Retinal pigment epithelial cell (primary cell): ENCODE results near the gene SLCO2A1.

Source experiments
- DNase-seq: peaks from one replicate; pipeline ENCODE4 v3.0.0-alpha.2; 2010; ENCODE audit warnings: low read depth
- H3K4me3 ChIP-seq: 2 replicates; pipeline ENCODE4 v1.5.1; 2011; ENCODE audit warnings: mild to moderate bottlenecking, low read length, control low read depth, moderate library complexity
- TF ChIP-seq, protein P1 (sequence below): conservative IDR thresholded peaks from 2 replicates; pipeline ENCODE4 v1.5.1; 2011; ENCODE audit warnings: low read depth, low read length, control low read depth, inconsistent platforms

SLCO2A1 gene

DNA sequence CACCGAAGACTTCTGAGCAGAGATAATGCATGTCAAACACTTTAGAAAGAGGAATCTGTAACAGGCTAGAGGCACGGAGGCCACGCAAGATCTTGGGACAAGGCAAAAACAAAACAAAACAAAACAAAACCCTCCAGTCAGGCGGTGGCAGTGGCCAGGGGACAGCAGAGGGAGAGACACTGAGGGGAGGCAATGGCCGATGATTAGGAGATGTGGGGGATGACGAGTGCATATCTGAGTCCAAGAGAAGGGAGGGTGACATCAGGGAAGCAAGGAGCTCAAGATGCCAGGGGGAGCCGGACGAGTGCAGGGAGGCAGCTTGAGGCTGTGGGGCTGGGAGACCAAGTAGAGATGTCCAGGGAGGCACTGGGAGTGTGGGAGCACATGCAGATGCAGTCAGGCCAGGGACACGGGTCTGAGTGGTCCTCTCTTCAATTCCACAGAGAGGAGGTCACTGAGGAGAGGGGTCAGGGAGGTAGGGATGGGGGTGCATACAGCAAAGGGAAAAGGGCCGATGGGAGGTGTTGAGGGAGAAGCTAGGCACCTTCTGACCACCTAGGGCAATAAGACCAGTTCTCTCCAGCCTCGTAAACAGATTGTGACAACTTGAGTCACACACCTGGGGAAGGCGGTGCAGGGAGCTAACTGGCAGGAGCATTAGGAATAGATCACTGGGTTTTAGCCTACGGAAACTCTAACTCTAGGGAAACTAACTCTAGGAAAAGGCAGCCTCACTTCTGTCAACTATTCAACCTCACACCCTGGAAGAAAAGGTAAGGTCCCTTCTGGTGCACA, 29.6 kb downstream of the SLCO2A1 start:
- no peak for DNase-seq
- no peak overlapping the region for H3K4me3 ChIP-seq
- TF ChIP-seq, protein P1, sequence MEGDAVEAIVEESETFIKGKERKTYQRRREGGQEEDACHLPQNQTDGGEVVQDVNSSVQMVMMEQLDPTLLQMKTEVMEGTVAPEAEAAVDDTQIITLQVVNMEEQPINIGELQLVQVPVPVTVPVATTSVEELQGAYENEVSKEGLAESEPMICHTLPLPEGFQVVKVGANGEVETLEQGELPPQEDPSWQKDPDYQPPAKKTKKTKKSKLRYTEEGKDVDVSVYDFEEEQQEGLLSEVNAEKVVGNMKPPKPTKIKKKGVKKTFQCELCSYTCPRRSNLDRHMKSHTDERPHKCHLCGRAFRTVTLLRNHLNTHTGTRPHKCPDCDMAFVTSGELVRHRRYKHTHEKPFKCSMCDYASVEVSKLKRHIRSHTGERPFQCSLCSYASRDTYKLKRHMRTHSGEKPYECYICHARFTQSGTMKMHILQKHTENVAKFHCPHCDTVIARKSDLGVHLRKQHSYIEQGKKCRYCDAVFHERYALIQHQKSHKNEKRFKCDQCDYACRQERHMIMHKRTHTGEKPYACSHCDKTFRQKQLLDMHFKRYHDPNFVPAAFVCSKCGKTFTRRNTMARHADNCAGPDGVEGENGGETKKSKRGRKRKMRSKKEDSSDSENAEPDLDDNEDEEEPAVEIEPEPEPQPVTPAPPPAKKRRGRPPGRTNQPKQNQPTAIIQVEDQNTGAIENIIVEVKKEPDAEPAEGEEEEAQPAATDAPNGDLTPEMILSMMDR: no peak

DNA sequence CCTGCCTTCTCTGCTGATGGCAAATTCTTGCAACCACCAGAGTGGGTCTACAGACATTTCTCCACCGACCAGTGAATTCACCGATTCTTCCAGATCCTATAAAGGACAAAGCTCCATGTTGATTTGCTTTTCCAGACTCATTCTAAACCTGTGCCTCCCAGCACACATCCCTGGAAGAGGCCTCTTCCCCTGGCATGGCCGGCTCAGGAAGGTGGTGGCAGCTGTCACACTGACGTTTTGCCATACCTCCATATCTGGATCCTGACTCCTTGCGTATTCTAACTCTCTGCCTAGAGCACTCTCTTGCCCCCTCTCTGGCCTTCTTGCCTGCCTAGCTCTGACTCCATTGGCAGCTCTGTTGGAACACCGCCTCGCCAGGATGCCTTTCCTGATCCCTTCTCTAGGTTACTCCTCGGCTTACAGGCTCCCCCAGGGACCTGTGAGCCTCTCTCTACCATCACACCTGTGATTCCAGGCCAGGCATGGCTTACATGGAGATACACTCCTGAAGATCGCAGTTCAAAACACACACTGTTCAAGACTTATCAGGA, 31.0 kb downstream of the SLCO2A1 start:
- no peak overlapping the region for H3K4me3 ChIP-seq
- TF ChIP-seq, protein P1: no peak
- DNase-seq: no peak

DNA sequence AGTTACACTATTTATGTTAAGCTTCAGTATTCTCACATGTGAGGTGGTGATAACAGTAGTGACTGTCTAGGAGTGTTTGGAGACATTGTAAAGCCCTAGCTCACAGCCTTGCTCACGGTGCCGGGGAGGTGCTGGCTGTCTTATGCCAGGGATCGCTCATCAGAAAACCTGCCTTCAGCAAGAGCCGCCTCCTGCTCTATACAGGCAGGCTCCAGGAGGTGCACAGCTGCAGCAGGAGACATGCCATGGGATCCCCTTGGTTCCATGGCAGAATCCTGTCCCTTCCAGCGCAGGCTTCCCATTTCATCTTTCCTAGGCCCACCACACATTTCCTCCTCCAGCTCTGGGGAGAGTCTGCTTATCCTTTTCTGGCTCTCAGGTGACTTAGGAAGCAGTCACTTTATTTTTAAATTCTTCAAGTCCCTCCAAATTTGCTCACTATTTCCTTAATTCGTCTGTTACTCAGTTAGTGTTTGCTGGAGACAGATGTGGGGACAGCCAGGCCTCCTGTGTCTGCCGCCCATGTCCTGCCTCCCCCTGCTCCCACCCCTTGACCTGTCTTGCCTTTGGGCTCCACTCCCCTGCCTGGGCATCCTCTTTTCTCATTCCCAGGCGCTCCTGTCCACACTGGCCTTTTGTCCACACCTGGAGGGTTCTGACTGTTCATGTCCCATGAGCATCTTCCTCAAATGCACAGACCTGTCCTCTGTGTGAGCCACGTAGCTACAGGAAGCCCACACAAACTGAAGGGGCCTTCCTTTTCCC, 31.7 kb downstream of the SLCO2A1 start:
- no peak overlapping the region for H3K4me3 ChIP-seq
- DNase-seq: no peak
- TF ChIP-seq, protein P1: no peak

DNA sequence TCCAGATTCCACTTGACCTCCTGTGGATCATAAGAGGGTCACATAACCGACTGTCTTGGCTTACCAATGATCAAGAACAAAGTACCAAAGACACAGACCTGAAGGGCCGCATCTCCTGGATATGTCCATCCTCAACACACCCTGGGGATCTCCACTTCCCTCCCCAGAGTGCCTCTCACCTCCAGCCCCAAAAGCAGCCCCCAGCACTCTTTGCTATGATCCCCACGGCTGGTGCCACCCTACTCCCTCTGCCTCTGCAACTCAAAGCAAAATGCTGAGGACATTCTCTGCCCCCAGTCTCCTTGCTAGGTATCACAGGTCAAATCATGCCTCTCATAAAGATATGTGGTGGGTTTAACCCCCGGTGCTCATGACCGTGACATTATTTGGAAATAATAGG, 32.7 kb downstream of the SLCO2A1 start:
- TF ChIP-seq, protein P1: no peak
- DNase-seq: no peak

DNA sequence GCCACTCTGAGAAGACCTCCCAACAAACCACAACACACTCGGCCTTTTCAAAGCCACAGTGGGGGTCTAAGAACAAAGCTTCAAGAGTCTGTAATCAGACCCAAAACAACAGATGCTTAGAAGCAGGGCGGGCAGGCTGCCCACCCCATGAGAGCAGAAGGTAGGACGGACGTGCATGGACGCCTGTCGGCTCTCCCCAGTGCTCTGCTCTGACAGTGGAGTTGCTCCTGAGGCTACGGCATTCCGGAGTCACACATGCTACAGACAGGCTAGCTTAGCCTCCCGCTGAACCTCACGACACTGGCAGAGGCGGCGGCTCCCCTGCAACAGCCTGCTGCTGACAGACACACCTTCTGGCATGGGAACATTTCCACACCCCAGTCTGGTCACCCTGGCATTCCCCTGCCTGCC, 33.5 kb downstream of the SLCO2A1 start:
- DNase-seq: no peak
- no peak overlapping the region for H3K4me3 ChIP-seq
- TF ChIP-seq, protein P1: no peak

More for the DNA sequence above, 32.7 kb downstream of the SLCO2A1 start:
- H3K4me3 ChIP-seq: no peak overlapping the region

DNA sequence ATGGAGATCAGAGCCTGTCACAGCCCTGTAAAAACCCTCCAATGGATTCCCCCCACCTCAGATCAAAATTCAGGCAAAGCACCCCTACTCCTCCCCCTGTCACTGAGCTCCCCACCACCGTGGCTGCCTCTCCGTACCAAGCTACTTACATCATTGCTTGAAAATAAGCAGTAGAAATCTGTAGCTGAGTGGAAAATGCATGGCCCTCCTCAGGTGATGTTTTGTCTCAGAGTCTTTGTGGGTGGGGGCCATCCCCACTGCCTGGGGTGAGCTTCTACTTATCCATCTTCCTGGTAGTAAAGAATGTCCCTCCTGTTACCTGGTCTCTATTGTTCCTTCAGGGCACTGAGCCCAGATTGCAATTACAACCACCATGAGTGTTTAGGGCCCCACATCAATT, 34.5 kb downstream of the SLCO2A1 start:
- DNase-seq: no peak
- no peak overlapping the region for H3K4me3 ChIP-seq
- TF ChIP-seq, protein P1: no peak
